Activated CD4-positive, alpha-beta T cell treated with anti-CD3 and anti-CD28 coated beads, Interleukin-2, amount 50 U/mL, for 16 hours (primary cell): ENCODE data around the gene USP10.
"Not testable (repeated sequence)": the region's sequence is repeated elsewhere in the genome, so short reads cannot be mapped to it uniquely, and the experiment has no call there.

Source experiments
- DNase-seq: peaks from one replicate; pipeline ENCODE4 v3.0.0-alpha.2; 2020

USP10 gene

GRCh38 chr16:84729716-84730320 is 30.0 kb downstream of the USP10 start:
- no peak for DNase-seq

GRCh38 chr16:84730406-84731106 is 30.8 kb downstream of the USP10 start:
- peak; percentile 53 for DNase-seq

- DNase-seq = not testable (repeated sequence)
Measured at GRCh38 chr16:84732332-84732673, 32.5 kb downstream of the USP10 start.

GRCh38 chr16:84732674-84733352 is 33.0 kb downstream of the USP10 start:
- DNase-seq = no peak

GRCh38 chr16:84735849-84736586 is 36.2 kb downstream of the USP10 start:
- peak; percentile 40 for DNase-seq

GRCh38 chr16:84737192-84738011 is 37.6 kb downstream of the USP10 start:
- DNase-seq = no peak

GRCh38 chr16:84738255-84739038 is 38.6 kb downstream of the USP10 start:
- peak; percentile 83 for DNase-seq

- DNase-seq = no peak
Measured at GRCh38 chr16:84739349-84740124, 39.7 kb downstream of the USP10 start.

GRCh38 chr16:84740596-84741116 is 40.9 kb downstream of the USP10 start:
- DNase-seq = no peak

GRCh38 chr16:84741340-84741830 is 41.6 kb downstream of the USP10 start:
- DNase-seq = peak; percentile 56

GRCh38 chr16:84742641-84743092 is 42.9 kb downstream of the USP10 start:
- no peak for DNase-seq

GRCh38 chr16:84746231-84746630 is 46.4 kb downstream of the USP10 start:
- DNase-seq = no peak

- DNase-seq = no peak
Measured at GRCh38 chr16:84746875-84747274, 47.1 kb downstream of the USP10 start.

GRCh38 chr16:84748247-84748646 is 48.4 kb downstream of the USP10 start:
- DNase-seq = not testable (repeated sequence)

GRCh38 chr16:84749072-84749471 is 49.3 kb downstream of the USP10 start:
- DNase-seq = no peak

GRCh38 chr16:84749815-84750214 is 50.0 kb downstream of the USP10 start:
- no peak for DNase-seq

- no peak for DNase-seq
Measured at GRCh38 chr16:84750575-84750974, 50.8 kb downstream of the USP10 start.

GRCh38 chr16:84751241-84751640 is 51.4 kb downstream of the USP10 start:
- no peak for DNase-seq

GRCh38 chr16:84751947-84752346 is 52.1 kb downstream of the USP10 start:
- DNase-seq = peak; percentile 88

- peak; percentile 62 for DNase-seq
Measured at GRCh38 chr16:84752600-84752999, 52.8 kb downstream of the USP10 start.
